Lung (tissue), 12 donors: ENCODE measurements around the gene GARIN5A. TPM values are rescaled to one million over a fixed set of nuclear protein-coding genes. Genes with fewer than 3 reads are reported as not detected.

Experiments used
- ATAC-seq: fragments of 200-7000 bp; cut with Tn5 transposase; one replicate; pipeline ENCODE4 v1.9.1; 2020; ENCODE audit warnings: moderate number of reproducible peaks; ENCODE audit not compliant: insufficient read depth, low FRiP score
- DNase-seq, 3 donors: peaks; one replicate each; pipeline ENCODE4 v3.0.0-alpha.2; 2013 to 2017
- H3K27ac ChIP-seq, 2 donors: one replicate each; pipeline ENCODE4 v1.5.1; 2013; ENCODE audit warnings: mild to moderate bottlenecking in 2 of 2, moderate library complexity in 2 of 2, control low read depth in 1 of 2, inconsistent platforms in 1 of 2, low read depth in 1 of 2, low read length in 1 of 2
- H3K27me3 ChIP-seq, 3 donors: one replicate each; pipeline ENCODE4 v1.5.1; 2013; ENCODE audit warnings: low read length in 2 of 3; ENCODE audit not compliant: control insufficient read depth in 3 of 3, insufficient read depth in 3 of 3
- H3K36me3 ChIP-seq, 4 donors: one replicate each; pipeline ENCODE4 v1.5.1; 2013; ENCODE audit warnings: low read length in 4 of 4, mild to moderate bottlenecking in 1 of 4, moderate library complexity in 1 of 4; ENCODE audit not compliant: control insufficient read depth in 4 of 4, insufficient read depth in 4 of 4
- H3K4me1 ChIP-seq, 5 donors: one replicate each; pipeline ENCODE4 v1.5.1; 2013; ENCODE audit warnings: low read length in 5 of 5, mild to moderate bottlenecking in 2 of 5, moderate library complexity in 1 of 5; ENCODE audit not compliant: control insufficient read depth in 5 of 5, insufficient read depth in 5 of 5
- H3K4me3 ChIP-seq: one replicate; pipeline ENCODE4 v1.5.1; 2013; ENCODE audit warnings: mild to moderate bottlenecking, control low read depth, moderate library complexity
- H3K9ac ChIP-seq, 2 donors: one replicate each; pipeline ENCODE4 v1.5.1; 2013; ENCODE audit warnings: low read length in 2 of 2, control low read depth in 1 of 2; ENCODE audit not compliant: insufficient read depth in 1 of 2
- H3K9me3 ChIP-seq, 4 donors: one replicate each; pipeline ENCODE4 v1.5.1; 2013; ENCODE audit warnings: low read length in 3 of 4, mild to moderate bottlenecking in 1 of 4, moderate library complexity in 1 of 4; ENCODE audit not compliant: control insufficient read depth in 4 of 4, insufficient read depth in 3 of 4
- CTCF ChIP-seq: IDR thresholded peaks from 2 replicates; pipeline ENCODE4 v1.5.1; 2012; ENCODE audit warnings: mild to moderate bottlenecking; ENCODE audit errors: control extremely low read depth, extremely low read depth
- WGBS, 2 donors: extraction: QIAGEN DNeasy Blood & Tissue Kit; methylation state at CpG; one replicate each; pipeline ENCODE4 v1.1.7; 2013; 5-methylcytosine and 5-hydroxymethylcytosine counted together
- polyA plus RNA-seq, 2 donors: library from polyadenylated mRNA; stranded (reverse); fragments of 200-250 nt; gene quantifications; one replicate each; pipeline ENCODE4 v1.2.1, GENCODE V29; 2013
- total RNA-seq, 2 donors: library from RNA; depleted of rRNA in 1 of 2; stranded (reverse); fragments of >200 nt in 1 of 2; gene quantifications; one replicate each; pipeline ENCODE4 v1.2.1, GENCODE V29; 2014 to 2021
- donor health status: control.
- donor health status: control.
- donor health status: Bipolar disorder and iron deficiency.
- donor health status: healthy.
- donor health status: DM: yes; HTN: yes; CAD: no.

The GARIN5A gene
- total and polyA plus RNA-seq, 4 donors, result 1.7 to 5.0 (median 2.4) TPM

GRCh38 chr19:50458396-50459066 lies 18.1 kb downstream of the GARIN5A start:
- WGBS, 2 donors, result 42 to 49% methylated on average over 50 of the region's 50 CpGs
- peaks cover 0 to 17% (median 0%) of the 10 kb centered on the region in 3 donors for H3K27me3 ChIP-seq
- H3K9me3 ChIP-seq, result no peaks in the 10 kb centered on the region
- ATAC-seq (no peak), DNase-seq (peak in 2 of 3 donors; percentile 22 to 45)
- peaks cover 0 to 3% (median 0%) of the 10 kb centered on the region in 5 donors for H3K4me1 ChIP-seq
- H3K9ac ChIP-seq, result no peak overlapping the region
- no peak overlapping the region for H3K27ac ChIP-seq
- no peaks in the 10 kb centered on the region for H3K36me3 ChIP-seq
- no peak overlapping the region for H3K4me3 ChIP-seq
- TF ChIP-seq CTCF, result no peak

- Histone ChIP-seq H3K4me1 (peaks cover 0 to 3% (median 0%) of the 10 kb centered on the region in 5 donors), H3K9ac (no peak overlapping the region), H3K27me3 (peaks cover 0 to 17% (median 0%) of the 10 kb centered on the region in 3 donors), H3K27ac (no peak overlapping the region), H3K36me3 (no peaks in the 10 kb centered on the region), H3K9me3 (no peaks in the 10 kb centered on the region), H3K4me3 (no peak overlapping the region)
- DNase-seq, result no peak
- WGBS, 2 donors, result 88 to 90% methylated on average over 5 of the region's 5 CpGs
- no peak for ATAC-seq
- TF ChIP-seq CTCF, result no peak
These were observed 19.3 kb downstream of the GARIN5A start for GRCh38 chr19:50457300-50457699.

GRCh38 chr19:50455992-50456391 lies 20.7 kb downstream of the GARIN5A start:
- no peak overlapping the region for H3K27ac ChIP-seq
- no peaks in the 10 kb centered on the region for H3K36me3 ChIP-seq
- TF ChIP-seq CTCF, result no peak
- no peak overlapping the region for H3K9ac ChIP-seq
- peaks cover 0 to 3% (median 0%) of the 10 kb centered on the region in 5 donors for H3K4me1 ChIP-seq
- H3K27me3 ChIP-seq, result peaks cover 0 to 24% (median 0%) of the 10 kb centered on the region in 3 donors
- H3K4me3 ChIP-seq, result no peak overlapping the region
- H3K9me3 ChIP-seq, result no peaks in the 10 kb centered on the region
- WGBS, 2 donors, result 84 to 94% methylated on average over 2 of the region's 2 CpGs
- no peak for DNase-seq
- no peak for ATAC-seq
